AG09309 (cell line): ENCODE results near the gene FMNL2.

Experiments used
- DNase-seq: peaks from one replicate; pipeline ENCODE4 v3.0.0-alpha.2; 2010; ENCODE audit warnings: low read depth
- H3K4me3 ChIP-seq: 2 replicates; pipeline ENCODE4 v1.5.1; 2011; ENCODE audit warnings: mild to moderate bottlenecking, low read depth, low read length, moderate library complexity; ENCODE audit not compliant: control insufficient read depth
- CTCF ChIP-seq: IDR thresholded peaks from 2 replicates; pipeline ENCODE4 v1.5.1; 2011; ENCODE audit warnings: mild to moderate bottlenecking, low read depth, low read length, inconsistent platforms; ENCODE audit not compliant: insufficient read depth, control insufficient read depth; ENCODE audit errors: missing control alignments

Gene FMNL2

GRCh38 chr2:152548996-152549395, 214.0 kb downstream of the FMNL2 start:
- TF ChIP-seq CTCF, result no peak
- DNase-seq, result no peak
- H3K4me3 ChIP-seq, result no peak overlapping the region

GRCh38 chr2:152549423-152549822, 214.4 kb downstream of the FMNL2 start:
- no peak overlapping the region for H3K4me3 ChIP-seq
- TF ChIP-seq CTCF, result no peak
- DNase-seq, result no peak

DNA sequence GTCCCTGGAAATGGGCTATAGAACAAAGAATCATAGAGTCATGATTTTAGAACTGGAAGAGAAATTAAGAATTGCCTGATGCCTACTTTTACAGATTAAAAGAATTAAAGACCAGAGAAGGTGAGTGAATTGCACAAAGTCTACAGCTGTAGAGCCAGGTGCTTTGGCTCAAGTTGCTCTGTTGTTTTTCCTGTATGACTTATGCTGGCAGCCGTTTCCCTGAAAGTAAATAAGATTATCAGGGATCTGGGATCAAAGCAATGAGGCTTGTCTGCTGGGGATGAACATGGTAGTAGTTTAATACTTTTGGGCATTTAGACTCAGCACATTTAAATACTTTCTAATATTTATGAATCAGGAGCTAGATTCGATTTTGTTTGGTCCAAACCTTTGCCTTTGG, 215.4 kb downstream of the FMNL2 start:
- H3K4me3 ChIP-seq, result no peak overlapping the region
- no peak for TF ChIP-seq CTCF
- DNase-seq, result no peak

GRCh38 chr2:152552888-152553287, 217.9 kb downstream of the FMNL2 start:
- no peak for TF ChIP-seq CTCF
- H3K4me3 ChIP-seq, result no peak overlapping the region
- DNase-seq, result no peak

DNA sequence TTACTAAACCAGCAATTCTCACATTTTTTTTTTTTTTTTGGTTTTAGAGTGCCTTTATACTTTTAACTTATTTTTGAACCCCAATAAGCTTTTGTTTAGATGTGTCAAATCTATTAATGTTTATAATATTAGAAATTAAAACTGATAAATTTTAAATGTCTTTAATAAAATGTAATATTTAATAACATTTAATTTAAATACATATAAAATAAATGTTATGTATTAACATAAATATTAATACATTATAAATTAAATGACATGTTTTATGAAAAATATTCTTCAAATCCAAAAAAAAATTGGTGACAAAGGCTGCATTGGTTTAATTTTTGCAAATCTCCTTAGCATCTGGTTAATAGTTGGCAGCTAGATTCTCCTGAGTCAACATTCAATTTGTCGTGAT, 218.5 kb downstream of the FMNL2 start:
- no peak overlapping the region for H3K4me3 ChIP-seq
- TF ChIP-seq CTCF, result no peak
- no peak for DNase-seq

- no peak for DNase-seq
- peak; percentile 10 for TF ChIP-seq CTCF
- H3K4me3 ChIP-seq, result no peak overlapping the region
These were observed 220.1 kb downstream of the FMNL2 start for GRCh38 chr2:152555048-152555447.

GRCh38 chr2:152556506-152556905, 221.5 kb downstream of the FMNL2 start:
- DNase-seq, result no peak
- no peak overlapping the region for H3K4me3 ChIP-seq
- no peak for TF ChIP-seq CTCF
